Memory B cell (primary cell): Measurements from ENCODE around the gene KIAA2012.

ENCODE experiments used
- ATAC-seq: fragments of 150-1000 bp; cut with Tn5 transposase; 2 replicates; pipeline ENCODE4 v1.10.0; 2021; ENCODE audit warnings: low read depth, mild to moderate bottlenecking, moderate library complexity
- DNase-seq, 2 donors: peaks; one replicate each; pipeline ENCODE4 v3.0.0; 2022; ENCODE audit warnings: low spot score in 2 of 2
- H3K27ac Mint-ChIP-seq: one replicate; pipeline ENCODE4 v1.8.0; 2022; ENCODE audit warnings: mild to moderate bottlenecking, moderate library complexity, mixed read lengths
- H3K27me3 Mint-ChIP-seq: one replicate; pipeline ENCODE4 v1.8.0; 2022; ENCODE audit warnings: mixed read lengths
- H3K36me3 Mint-ChIP-seq: one replicate; pipeline ENCODE4 v1.8.0; 2022; ENCODE audit warnings: mild to moderate bottlenecking, mixed read lengths
- H3K4me1 Mint-ChIP-seq: one replicate; pipeline ENCODE4 v1.8.0; 2022; ENCODE audit warnings: mixed read lengths
- H3K4me3 Mint-ChIP-seq: one replicate; pipeline ENCODE4 v1.8.0; 2022; ENCODE audit warnings: mild to moderate bottlenecking, moderate library complexity, mixed read lengths
- H3K9me3 Mint-ChIP-seq: one replicate; pipeline ENCODE4 v1.8.0; 2022; ENCODE audit warnings: mixed read lengths

The KIAA2012 gene

GRCh38 chr2:202079310-202079709 is 6.3 kb downstream of the KIAA2012 start:
- no peaks in the 10 kb centered on the region for H3K9me3 Mint-ChIP-seq

GRCh38 chr2:202084265-202084664 is 11.2 kb downstream of the KIAA2012 start:
- Mint-ChIP-seq H3K27me3 (peaks cover 8% of the 10 kb centered on the region), H3K36me3 (no peaks in the 10 kb centered on the region), H3K9me3 (no peaks in the 10 kb centered on the region), H3K27ac (no peak overlapping the region), H3K4me3 (no peak overlapping the region), H3K4me1 (no peaks in the 10 kb centered on the region)
- no peak for DNase-seq
- ATAC-seq, result no peak

More at GRCh38 chr2:202079310-202079709, 6.3 kb downstream of the KIAA2012 start:
- ATAC-seq, result no peak
- Mint-ChIP-seq H3K4me1 (no peaks in the 10 kb centered on the region), H3K36me3 (no peaks in the 10 kb centered on the region), H3K27me3 (peaks cover 11% of the 10 kb centered on the region), H3K4me3 (no peak overlapping the region), H3K27ac (no peak overlapping the region)
- DNase-seq, result no peak

GRCh38 chr2:202088777-202089176 is 15.7 kb downstream of the KIAA2012 start:
- peaks cover 7% of the 10 kb centered on the region for H3K27me3 Mint-ChIP-seq
- no peak overlapping the region for H3K4me3 Mint-ChIP-seq
- H3K36me3 Mint-ChIP-seq, result no peaks in the 10 kb centered on the region
- no peaks in the 10 kb centered on the region for H3K9me3 Mint-ChIP-seq
- ATAC-seq (no peak), DNase-seq (no peak)
- H3K4me1 Mint-ChIP-seq, result peaks cover 3% of the 10 kb centered on the region
- no peak overlapping the region for H3K27ac Mint-ChIP-seq

GRCh38 chr2:202090530-202090929 is 17.5 kb downstream of the KIAA2012 start:
- Mint-ChIP-seq H3K4me3 (no peak overlapping the region), H3K4me1 (peaks cover 3% of the 10 kb centered on the region), H3K27ac (no peak overlapping the region), H3K27me3 (peaks cover 5% of the 10 kb centered on the region), H3K9me3 (no peaks in the 10 kb centered on the region), H3K36me3 (no peaks in the 10 kb centered on the region)
- no peak for ATAC-seq
- no peak for DNase-seq

- Mint-ChIP-seq H3K36me3 (no peaks in the 10 kb centered on the region), H3K27me3 (peaks cover 4% of the 10 kb centered on the region), H3K9me3 (no peaks in the 10 kb centered on the region), H3K27ac (no peak overlapping the region), H3K4me1 (peaks cover 3% of the 10 kb centered on the region), H3K4me3 (no peak overlapping the region)
- DNase-seq (no peak), ATAC-seq (no peak)
These were observed 18.4 kb downstream of the KIAA2012 start for GRCh38 chr2:202091476-202091875.

- peaks cover 6% of the 10 kb centered on the region for H3K27me3 Mint-ChIP-seq
- H3K36me3 Mint-ChIP-seq, result no peaks in the 10 kb centered on the region
- no peak overlapping the region for H3K4me3 Mint-ChIP-seq
- no peak overlapping the region for H3K27ac Mint-ChIP-seq
- DNase-seq, result no peak
- H3K4me1 Mint-ChIP-seq, result peaks cover 3% of the 10 kb centered on the region
- no peaks in the 10 kb centered on the region for H3K9me3 Mint-ChIP-seq
- no peak for ATAC-seq
These were observed 21.5 kb downstream of the KIAA2012 start for GRCh38 chr2:202094426-202094986.

- Mint-ChIP-seq H3K9me3 (no peaks in the 10 kb centered on the region), H3K27ac (no peak overlapping the region), H3K4me3 (no peak overlapping the region), H3K27me3 (peaks cover 7% of the 10 kb centered on the region), H3K4me1 (peaks cover 3% of the 10 kb centered on the region), H3K36me3 (no peaks in the 10 kb centered on the region)
- ATAC-seq (no peak), DNase-seq (no peak)
These were observed 22.2 kb downstream of the KIAA2012 start for GRCh38 chr2:202095235-202095634.

GRCh38 chr2:202096736-202097135 is 23.7 kb downstream of the KIAA2012 start:
- Mint-ChIP-seq H3K36me3 (no peaks in the 10 kb centered on the region), H3K27ac (no peak overlapping the region), H3K4me1 (no peaks in the 10 kb centered on the region), H3K27me3 (peaks cover 5% of the 10 kb centered on the region), H3K4me3 (no peak overlapping the region), H3K9me3 (no peaks in the 10 kb centered on the region)
- ATAC-seq (no peak), DNase-seq (no peak)

- no peak for ATAC-seq
- Mint-ChIP-seq H3K4me3 (no peak overlapping the region), H3K9me3 (no peaks in the 10 kb centered on the region), H3K27me3 (peaks cover 5% of the 10 kb centered on the region), H3K27ac (no peak overlapping the region), H3K36me3 (no peaks in the 10 kb centered on the region), H3K4me1 (no peaks in the 10 kb centered on the region)
- no peak for DNase-seq
These were observed 25.2 kb downstream of the KIAA2012 start for GRCh38 chr2:202098291-202098690.

- Mint-ChIP-seq H3K27ac (no peak overlapping the region), H3K4me1 (no peaks in the 10 kb centered on the region), H3K27me3 (peaks cover 7% of the 10 kb centered on the region), H3K9me3 (no peaks in the 10 kb centered on the region), H3K4me3 (no peak overlapping the region), H3K36me3 (no peaks in the 10 kb centered on the region)
- DNase-seq, result no peak
- ATAC-seq, result no peak
These were observed 26.5 kb downstream of the KIAA2012 start for GRCh38 chr2:202099515-202099914.

- no peaks in the 10 kb centered on the region for H3K9me3 Mint-ChIP-seq
- H3K4me3 Mint-ChIP-seq, result no peak overlapping the region
- no peaks in the 10 kb centered on the region for H3K36me3 Mint-ChIP-seq
- DNase-seq, result no peak
- no peaks in the 10 kb centered on the region for H3K4me1 Mint-ChIP-seq
- H3K27ac Mint-ChIP-seq, result no peak overlapping the region
- no peak for ATAC-seq
- H3K27me3 Mint-ChIP-seq, result peaks cover 10% of the 10 kb centered on the region
These were observed 27.1 kb downstream of the KIAA2012 start for GRCh38 chr2:202100176-202100575.

GRCh38 chr2:202101026-202101579 is 28.0 kb downstream of the KIAA2012 start:
- H3K27me3 Mint-ChIP-seq, result peaks cover 11% of the 10 kb centered on the region
- no peak overlapping the region for H3K4me3 Mint-ChIP-seq
- no peak for ATAC-seq
- no peaks in the 10 kb centered on the region for H3K4me1 Mint-ChIP-seq
- no peaks in the 10 kb centered on the region for H3K36me3 Mint-ChIP-seq
- H3K27ac Mint-ChIP-seq, result no peak overlapping the region
- no peak for DNase-seq
- no peaks in the 10 kb centered on the region for H3K9me3 Mint-ChIP-seq

GRCh38 chr2:202102425-202103000 is 29.5 kb downstream of the KIAA2012 start:
- Mint-ChIP-seq H3K27me3 (peaks cover 12% of the 10 kb centered on the region), H3K4me3 (no peak overlapping the region), H3K9me3 (no peaks in the 10 kb centered on the region), H3K36me3 (no peaks in the 10 kb centered on the region), H3K4me1 (no peaks in the 10 kb centered on the region), H3K27ac (no peak overlapping the region)
- no peak for ATAC-seq
- no peak for DNase-seq

- Mint-ChIP-seq H3K4me3 (no peak overlapping the region), H3K4me1 (no peaks in the 10 kb centered on the region), H3K36me3 (no peaks in the 10 kb centered on the region), H3K27me3 (peaks cover 10% of the 10 kb centered on the region), H3K27ac (no peak overlapping the region), H3K9me3 (no peaks in the 10 kb centered on the region)
- ATAC-seq (no peak), DNase-seq (no peak)
These were observed 31.3 kb downstream of the KIAA2012 start for GRCh38 chr2:202104286-202104870.
